Nephron progenitor cell (in vitro differentiated cells): Measurements from ENCODE around the gene INTS1.

ENCODE experiments used
- DNase-seq: peaks from one replicate; pipeline ENCODE4 v3.0.0; 2021
- H3K27ac Mint-ChIP-seq: 2 replicates; pipeline ENCODE4 v1.8.0; 2021; ENCODE audit warnings: mild to moderate bottlenecking, moderate library complexity, mixed read lengths
- H3K27me3 Mint-ChIP-seq: 2 replicates; pipeline ENCODE4 v1.8.0; 2021; ENCODE audit warnings: mild to moderate bottlenecking, low read depth, mixed read lengths; ENCODE audit not compliant: poor library complexity
- H3K36me3 Mint-ChIP-seq: 2 replicates; pipeline ENCODE4 v1.8.0; 2021; ENCODE audit warnings: low read depth, mixed read lengths
- H3K4me1 Mint-ChIP-seq: 2 replicates; pipeline ENCODE4 v1.8.0; 2021; ENCODE audit warnings: mixed read lengths
- H3K4me3 Mint-ChIP-seq: 2 replicates; pipeline ENCODE4 v1.8.0; 2021; ENCODE audit warnings: mild to moderate bottlenecking, moderate library complexity, mixed read lengths
- H3K9me3 Mint-ChIP-seq: 2 replicates; pipeline ENCODE4 v1.8.0; 2021; ENCODE audit warnings: mild to moderate bottlenecking, moderate library complexity, mixed read lengths
- TF ChIP-seq, protein P1 (sequence below): fragments of 200-600 bp; sonication (generic); IDR thresholded peaks from 2 replicates; pipeline ENCODE4 v1.5.0; 2021; ENCODE audit warnings: antibody characterized with exemption

INTS1 gene

DNA sequence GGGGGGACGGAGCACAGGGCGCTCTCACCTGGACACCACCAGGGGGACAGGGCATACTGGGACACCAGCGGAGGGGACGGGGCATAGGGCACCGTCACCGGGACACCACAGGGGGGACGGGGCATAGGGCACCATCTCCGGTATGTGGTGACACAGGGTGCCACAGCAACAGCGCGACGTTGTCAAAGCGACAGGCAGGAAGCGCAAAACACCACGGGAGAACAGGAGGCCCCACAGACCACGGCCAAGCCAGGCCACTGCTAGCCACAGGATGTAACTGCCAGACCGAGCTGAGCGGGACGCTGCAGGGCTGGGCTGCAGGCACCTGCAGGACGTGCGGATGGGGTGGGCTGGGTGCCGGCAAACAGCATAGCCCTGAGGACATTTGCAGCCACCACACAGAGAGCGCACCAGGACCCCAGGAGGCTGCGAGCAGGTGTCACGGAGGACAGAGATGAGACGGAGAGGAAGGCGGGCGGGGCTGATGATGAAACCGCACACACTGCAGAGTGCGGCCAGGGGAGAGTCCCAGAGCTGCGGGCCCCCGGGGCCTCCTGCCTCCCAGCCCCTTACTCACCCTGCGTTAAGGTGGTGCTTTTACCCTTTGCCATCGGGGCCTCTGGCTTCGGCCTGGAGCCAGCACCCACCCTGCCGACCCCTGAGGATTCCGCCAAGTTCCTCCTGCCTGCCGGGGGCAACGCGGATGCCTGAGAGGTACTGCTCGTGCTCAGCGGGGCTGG, 62.4 kb downstream of the INTS1 start:
- peaks cover 5% of the 10 kb centered on the region for H3K36me3 Mint-ChIP-seq
- no peak overlapping the region for H3K4me3 Mint-ChIP-seq
- H3K27ac Mint-ChIP-seq: peak overlapping the region; percentile 45

DNA sequence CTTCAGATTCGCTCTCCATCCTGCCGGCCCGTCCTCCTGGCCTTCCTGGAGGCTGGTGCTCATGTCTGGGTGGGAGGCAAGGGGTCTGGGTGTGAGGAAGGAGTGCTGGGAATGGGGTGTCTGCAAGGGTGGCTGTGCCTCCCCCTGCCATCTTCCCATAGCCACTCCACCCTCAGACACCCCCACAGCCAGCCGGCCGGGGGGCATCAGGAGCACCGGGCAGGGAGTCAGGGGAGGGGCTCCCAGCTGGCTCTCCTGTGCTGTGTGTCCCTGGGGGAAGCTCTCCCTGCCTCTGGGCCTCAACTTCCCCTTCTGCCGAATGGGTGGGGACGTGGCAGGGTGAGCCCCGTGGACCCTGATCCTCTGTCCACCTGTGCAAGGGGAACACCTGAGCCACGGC, 63.6 kb downstream of the INTS1 start:
- TF ChIP-seq, protein P1, sequence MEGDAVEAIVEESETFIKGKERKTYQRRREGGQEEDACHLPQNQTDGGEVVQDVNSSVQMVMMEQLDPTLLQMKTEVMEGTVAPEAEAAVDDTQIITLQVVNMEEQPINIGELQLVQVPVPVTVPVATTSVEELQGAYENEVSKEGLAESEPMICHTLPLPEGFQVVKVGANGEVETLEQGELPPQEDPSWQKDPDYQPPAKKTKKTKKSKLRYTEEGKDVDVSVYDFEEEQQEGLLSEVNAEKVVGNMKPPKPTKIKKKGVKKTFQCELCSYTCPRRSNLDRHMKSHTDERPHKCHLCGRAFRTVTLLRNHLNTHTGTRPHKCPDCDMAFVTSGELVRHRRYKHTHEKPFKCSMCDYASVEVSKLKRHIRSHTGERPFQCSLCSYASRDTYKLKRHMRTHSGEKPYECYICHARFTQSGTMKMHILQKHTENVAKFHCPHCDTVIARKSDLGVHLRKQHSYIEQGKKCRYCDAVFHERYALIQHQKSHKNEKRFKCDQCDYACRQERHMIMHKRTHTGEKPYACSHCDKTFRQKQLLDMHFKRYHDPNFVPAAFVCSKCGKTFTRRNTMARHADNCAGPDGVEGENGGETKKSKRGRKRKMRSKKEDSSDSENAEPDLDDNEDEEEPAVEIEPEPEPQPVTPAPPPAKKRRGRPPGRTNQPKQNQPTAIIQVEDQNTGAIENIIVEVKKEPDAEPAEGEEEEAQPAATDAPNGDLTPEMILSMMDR: no peak
- no peaks in the 10 kb centered on the region for H3K27me3 Mint-ChIP-seq
- no peaks in the 10 kb centered on the region for H3K9me3 Mint-ChIP-seq

More for the DNA sequence above, 62.4 kb downstream of the INTS1 start:
- TF ChIP-seq, protein P1: no peak
- Mint-ChIP-seq H3K27me3 (no peaks in the 10 kb centered on the region), H3K9me3 (no peaks in the 10 kb centered on the region), H3K4me1 (peaks cover 5% of the 10 kb centered on the region)
- no peak for DNase-seq

DNA sequence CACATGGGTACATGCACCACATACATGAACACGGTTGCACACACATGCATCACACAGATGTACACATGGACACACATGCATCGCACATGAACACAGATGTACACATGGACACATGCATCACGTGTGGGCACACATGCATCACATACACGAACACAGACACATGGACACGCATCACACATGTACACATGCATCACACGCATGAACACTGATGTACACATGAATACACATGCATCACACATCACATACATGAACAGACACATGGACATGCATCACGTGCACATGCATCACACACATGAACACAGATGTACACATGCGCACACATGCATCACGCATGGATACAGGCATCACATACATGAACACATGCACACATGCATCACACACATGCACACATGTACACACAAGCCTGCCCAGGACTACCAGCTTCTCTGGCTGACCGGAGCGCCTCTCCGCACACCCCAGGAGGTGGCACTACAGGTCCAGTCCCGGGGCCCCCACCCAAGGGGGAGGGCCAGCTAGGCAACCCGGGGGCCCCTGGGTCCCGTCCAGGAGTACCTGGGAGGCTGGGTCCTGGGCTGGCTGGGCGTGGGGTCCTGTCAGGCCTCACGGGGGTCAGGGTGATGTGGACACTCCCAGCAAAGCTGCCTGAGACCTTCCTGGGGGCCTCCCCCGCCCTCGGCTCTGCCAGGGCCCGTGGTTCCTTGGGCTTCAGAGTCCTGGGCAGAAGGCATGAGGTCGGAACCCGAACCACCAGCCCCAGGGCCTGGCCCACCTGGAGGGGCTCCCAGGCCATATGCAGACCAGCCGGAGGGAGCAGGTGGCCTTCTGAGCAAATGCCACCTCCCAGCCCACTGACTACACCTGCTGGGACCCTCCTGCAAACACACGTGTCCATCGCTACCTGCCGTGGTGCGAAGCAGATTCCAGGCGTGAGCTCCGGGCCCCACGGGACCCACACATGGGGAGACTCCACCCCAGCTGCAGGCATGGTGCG, 64.5 kb downstream of the INTS1 start:
- H3K4me1 Mint-ChIP-seq: peaks cover 5% of the 10 kb centered on the region
- no peak overlapping the region for H3K27ac Mint-ChIP-seq
- TF ChIP-seq, protein P1: no peak
- DNase-seq: no peak
- no peaks in the 10 kb centered on the region for H3K9me3 Mint-ChIP-seq
- H3K36me3 Mint-ChIP-seq: peaks cover 5% of the 10 kb centered on the region
- no peak overlapping the region for H3K4me3 Mint-ChIP-seq
- no peaks in the 10 kb centered on the region for H3K27me3 Mint-ChIP-seq

More for the DNA sequence above, 63.6 kb downstream of the INTS1 start:
- Mint-ChIP-seq H3K4me1 (peaks cover 5% of the 10 kb centered on the region), H3K36me3 (peaks cover 5% of the 10 kb centered on the region), H3K27ac (no peak overlapping the region), H3K4me3 (no peak overlapping the region)
- DNase-seq: no peak

DNA sequence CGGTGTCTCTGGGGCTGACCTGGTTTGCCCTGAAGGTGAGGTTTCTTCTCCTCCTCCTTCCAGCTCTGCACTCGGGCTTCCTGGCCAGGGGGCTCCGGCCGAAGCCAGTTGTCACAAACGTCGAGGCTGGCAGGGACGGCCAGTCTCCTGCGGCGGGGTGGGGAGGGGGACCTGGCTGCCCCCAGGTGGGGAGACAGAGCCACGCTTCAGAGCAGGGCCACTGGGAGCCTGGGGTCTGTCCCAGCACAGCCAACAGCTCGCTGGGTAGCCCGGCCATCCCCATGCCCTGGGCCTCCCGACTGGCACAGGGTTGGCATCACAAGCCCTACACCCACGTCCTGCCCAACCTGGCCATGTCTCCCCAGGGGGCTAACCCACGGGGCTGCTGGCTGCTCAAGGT, 65.4 kb downstream of the INTS1 start:
- no peaks in the 10 kb centered on the region for H3K9me3 Mint-ChIP-seq
- peaks cover 5% of the 10 kb centered on the region for H3K4me1 Mint-ChIP-seq
- H3K36me3 Mint-ChIP-seq: peaks cover 5% of the 10 kb centered on the region
- H3K4me3 Mint-ChIP-seq: no peak overlapping the region
- H3K27ac Mint-ChIP-seq: no peak overlapping the region
- TF ChIP-seq, protein P1: no peak
- H3K27me3 Mint-ChIP-seq: no peaks in the 10 kb centered on the region
- DNase-seq: no peak

DNA sequence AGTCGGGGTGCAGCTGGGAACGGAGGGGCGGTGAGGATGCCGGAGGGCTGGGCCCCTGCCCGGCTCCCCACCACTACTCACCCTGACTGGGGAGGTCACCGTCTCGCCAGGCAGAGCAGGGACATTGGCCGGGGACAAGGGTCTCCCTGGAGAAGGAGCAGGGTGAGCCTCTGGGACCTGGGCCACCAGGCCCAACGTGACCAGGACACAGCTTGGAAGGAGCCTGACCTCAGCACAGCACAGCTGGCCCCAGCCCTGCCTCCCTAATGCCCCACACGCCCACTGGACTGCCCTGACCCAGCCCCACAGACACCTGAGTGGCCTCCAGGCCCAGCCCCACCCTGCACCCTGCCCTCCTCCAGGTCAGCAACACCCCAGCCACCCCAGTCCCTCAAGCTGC, 66.0 kb downstream of the INTS1 start:
- Mint-ChIP-seq H3K27ac (no peak overlapping the region), H3K27me3 (no peaks in the 10 kb centered on the region), H3K36me3 (peaks cover under 1% of the 10 kb centered on the region), H3K4me1 (peaks cover under 1% of the 10 kb centered on the region), H3K9me3 (no peaks in the 10 kb centered on the region), H3K4me3 (no peak overlapping the region)
- no peak for DNase-seq
- TF ChIP-seq, protein P1: no peak
